NCI-H748 (cell line): Measurements from ENCODE around the gene ADAMTS9.
"Not testable (repeated sequence)": the region's sequence is repeated elsewhere in the genome, so short reads cannot be mapped to it uniquely, and the experiment has no call there.

ENCODE experiments used
- DNase-seq: peaks from one replicate; lab custom pipeline; 2025; ENCODE audit not compliant: unreplicated experiment; lab: John Stamatoyannopoulos, UW

Gene ADAMTS9

DNA sequence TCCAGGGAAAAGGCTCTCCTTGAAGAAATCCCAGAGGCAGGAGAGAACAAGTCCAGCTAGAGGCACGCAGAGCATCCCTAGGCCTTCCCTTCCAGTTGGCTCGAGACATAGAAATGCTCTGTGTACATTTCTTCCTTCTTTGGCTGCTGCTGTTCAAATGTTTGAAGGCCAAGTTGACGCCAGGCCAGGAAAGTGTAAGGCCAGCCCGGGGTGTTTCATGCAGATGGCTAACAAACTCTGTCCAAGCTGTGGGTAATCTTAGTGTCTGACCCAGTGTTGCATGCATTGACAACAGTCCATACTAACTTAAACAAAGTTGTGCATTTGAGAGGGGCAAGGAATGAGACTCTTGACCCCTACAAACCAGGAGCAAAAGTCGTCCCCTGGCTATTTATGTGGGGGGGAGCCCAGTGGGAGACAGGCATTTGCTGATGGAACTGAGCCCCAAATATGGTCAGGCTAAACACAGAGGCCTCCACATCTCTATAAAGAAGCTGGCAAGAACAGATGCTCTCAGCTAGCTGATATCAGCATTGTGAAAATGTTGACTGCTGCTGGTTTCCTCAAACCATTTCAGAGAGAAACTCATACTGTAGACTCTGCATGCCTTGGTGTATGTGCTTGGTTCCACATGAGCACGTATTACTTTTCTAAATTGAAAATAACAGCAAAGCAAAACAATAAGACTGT lies 139.5 kb downstream of the ADAMTS9 start:
- no peak for DNase-seq

- DNase-seq = no peak
These were observed 140.9 kb downstream of the ADAMTS9 start for GRCh38 chr3:64546856-64547255.

- DNase-seq = not testable (repeated sequence)
These were observed 142.6 kb downstream of the ADAMTS9 start for GRCh38 chr3:64545239-64545638.

- DNase-seq = no peak
These were observed 146.0 kb downstream of the ADAMTS9 start for GRCh38 chr3:64541803-64542202.

GRCh38 chr3:64539451-64540196 lies 148.2 kb downstream of the ADAMTS9 start:
- DNase-seq = no peak

DNA sequence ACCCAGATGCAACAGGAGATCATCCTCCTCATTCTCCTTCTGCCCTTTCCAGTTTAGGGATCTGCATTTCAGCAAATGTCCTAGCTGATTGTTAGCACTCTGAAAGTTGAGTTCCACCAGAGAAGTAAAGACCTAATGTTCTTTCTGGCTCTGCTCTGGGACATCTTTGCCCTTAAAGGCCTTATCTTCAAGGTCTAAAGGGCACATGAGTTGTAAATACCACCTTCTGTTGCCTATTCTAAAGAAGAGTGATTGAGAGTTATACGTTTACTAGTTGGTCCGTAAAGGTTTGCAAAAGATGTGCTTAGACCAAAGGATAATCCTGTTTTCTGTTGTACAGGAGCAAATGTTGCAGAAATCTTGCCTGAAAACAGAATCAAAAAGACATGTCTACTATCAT lies 151.6 kb downstream of the ADAMTS9 start:
- DNase-seq = no peak

- DNase-seq = peak; percentile 83
These were observed 154.0 kb downstream of the ADAMTS9 start for GRCh38 chr3:64533617-64534317.

DNA sequence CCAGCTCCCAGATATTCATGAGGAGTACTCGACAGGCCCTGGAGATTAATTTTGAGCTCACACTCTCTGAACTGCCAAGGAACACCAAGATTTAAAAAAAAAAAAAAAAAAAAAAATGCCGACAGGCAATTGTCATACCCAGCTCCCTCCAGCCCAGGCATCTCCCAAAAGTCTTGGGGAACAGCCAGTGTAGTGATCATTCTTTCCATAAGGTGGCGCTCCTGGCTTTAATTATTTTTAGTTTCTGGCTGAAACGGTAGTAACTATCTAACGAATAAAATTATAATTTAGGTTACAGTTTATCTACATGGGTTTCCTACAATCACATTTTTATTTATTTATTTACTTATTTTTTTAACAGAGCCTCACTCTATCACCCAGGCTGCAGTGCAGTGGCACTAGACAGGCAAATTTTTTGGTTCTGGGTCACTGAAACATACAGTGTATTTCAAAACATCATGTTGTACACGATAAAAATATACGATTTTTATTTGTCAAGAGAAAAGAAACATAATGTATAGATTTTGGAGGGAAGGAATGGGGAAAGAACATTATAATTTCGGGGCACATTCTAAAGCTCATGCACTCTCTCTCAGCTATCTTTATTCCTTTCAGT lies 157.3 kb downstream of the ADAMTS9 start:
- DNase-seq = peak; percentile 41

- DNase-seq = no peak
These were observed 164.5 kb downstream of the ADAMTS9 start for GRCh38 chr3:64523324-64523723.

DNA sequence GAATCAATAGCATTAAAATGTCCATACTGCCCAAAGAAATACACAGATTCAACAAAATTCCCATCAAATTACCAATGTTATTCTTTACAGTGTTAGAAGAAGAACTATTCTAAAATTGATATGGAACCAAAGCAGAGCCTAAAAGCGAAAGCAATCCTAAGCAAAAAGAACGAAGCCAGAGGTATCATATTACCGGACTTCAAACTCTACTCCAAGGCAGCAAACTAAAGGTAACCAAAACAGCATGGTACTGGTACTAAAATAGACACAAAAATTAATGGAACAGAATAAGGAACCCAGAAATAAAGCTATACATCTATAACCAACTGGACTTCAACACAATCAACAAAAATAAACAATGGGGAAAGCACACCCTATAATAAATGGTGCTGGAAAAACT lies 167.5 kb downstream of the ADAMTS9 start:
- DNase-seq = peak; percentile 10

DNA sequence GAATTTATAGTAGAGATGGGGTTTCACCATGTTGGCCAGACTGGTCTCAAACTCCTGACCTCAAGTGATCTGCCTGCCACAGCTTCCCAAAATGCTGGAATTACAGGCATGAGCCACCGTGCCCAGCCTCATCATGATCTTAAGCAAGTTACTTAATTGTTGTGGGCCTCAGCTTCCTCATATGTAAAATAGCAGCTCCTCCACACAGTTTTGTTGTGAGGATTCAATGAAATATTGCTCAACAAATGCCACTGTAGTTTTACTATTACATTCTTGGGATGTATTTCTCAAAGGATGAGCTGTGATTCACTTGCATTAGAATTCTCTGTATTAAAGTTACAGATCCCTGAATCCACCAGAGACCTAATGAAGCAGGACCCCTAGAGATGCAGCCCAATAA lies 168.8 kb downstream of the ADAMTS9 start:
- no peak for DNase-seq

DNA sequence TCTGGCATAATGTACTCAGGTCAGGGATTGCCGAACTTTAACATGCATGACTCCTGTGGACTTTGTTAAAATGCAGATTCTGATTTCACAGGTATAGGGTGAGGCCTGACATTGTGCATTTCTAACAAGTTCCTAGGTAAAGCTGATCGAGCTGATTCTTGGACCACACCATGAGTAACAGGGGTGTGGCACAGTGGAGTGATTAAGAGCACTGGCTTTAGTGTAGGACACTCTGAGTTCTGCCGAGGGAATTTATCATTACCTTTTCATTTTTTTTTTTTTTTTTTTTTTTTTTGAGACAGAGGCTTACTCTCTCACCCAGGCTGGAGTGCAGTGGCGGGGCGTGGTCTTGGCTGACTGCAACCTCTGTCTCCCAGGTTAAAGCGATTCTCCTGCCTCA lies 169.3 kb downstream of the ADAMTS9 start:
- DNase-seq = no peak

- DNase-seq = no peak
These were observed 172.9 kb downstream of the ADAMTS9 start for GRCh38 chr3:64514889-64515288.

GRCh38 chr3:64509206-64509605 lies 178.6 kb downstream of the ADAMTS9 start:
- DNase-seq = no peak

GRCh38 chr3:64508140-64508539 lies 179.7 kb downstream of the ADAMTS9 start:
- DNase-seq = peak; percentile 10

DNA sequence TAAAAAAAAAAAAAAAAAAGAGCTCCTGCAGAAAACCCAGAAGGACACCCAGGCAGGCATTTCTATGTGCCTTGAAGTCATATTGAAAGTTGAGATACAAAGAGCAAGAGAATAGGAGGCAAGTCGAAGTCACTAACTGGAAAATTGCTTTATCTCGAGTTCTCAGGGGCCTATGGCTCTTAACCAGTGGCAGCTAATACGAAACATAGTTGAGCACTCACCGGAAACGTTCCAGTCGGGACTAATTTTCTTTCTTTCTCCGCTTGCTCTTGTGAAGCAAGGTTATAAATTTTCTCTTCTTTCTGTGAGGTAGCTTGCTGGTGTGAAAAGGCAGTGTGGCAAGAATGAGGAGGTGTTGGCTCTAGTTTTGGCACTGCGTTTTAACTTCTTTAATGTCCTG lies 181.5 kb downstream of the ADAMTS9 start:
- DNase-seq = no peak

DNA sequence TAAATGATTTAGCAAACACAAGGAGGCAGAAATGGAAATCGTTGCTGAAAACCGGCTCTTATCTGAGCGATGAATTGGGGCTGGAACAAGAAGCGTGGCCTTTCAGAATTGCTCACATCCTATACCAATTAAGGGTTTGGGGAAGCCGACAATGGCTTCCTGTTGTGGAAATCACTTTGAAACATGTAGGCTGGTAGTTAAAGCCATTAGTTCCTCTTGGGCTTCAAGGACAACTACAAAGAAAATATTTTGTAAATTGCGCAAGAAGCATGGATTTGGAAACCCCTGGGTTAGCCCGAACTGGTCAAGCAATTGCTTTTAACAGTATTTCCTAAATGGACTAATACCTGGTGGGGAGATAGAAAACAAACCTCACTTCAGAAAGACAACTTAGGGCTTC lies 182.4 kb downstream of the ADAMTS9 start:
- DNase-seq = no peak

DNA sequence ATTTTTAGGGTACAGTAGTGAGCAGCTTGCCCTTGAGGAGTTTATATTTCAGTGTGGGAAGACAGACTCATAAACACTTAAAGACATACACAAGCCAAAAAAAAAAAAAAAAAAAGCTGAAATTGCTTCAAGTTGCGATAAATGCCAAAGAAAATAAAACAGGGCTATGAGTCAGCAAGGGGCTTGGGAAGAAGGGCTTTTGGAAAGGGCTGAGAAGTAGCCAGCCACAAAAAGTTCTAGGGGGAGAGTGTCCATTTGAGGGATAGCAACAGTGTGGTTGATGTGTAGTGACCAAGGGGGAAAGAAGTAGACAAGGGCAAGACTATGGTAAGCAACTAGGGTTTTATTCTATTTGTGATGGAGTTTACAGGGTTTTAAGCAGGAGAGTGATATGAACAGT lies 185.5 kb downstream of the ADAMTS9 start:
- no peak for DNase-seq

GRCh38 chr3:64501298-64501906 lies 186.4 kb downstream of the ADAMTS9 start:
- DNase-seq = peak; percentile 45

- DNase-seq = no peak
These were observed 190.9 kb downstream of the ADAMTS9 start for GRCh38 chr3:64496786-64497490.
